Testis (tissue), 2 donors: ENCODE data around the gene PI4K2A.

Experiments
- CTCF ChIP-seq, 3 experiments: fragments of 450-650 bp in 2 of 3; fragments of 200-600 bp in 1 of 3; sonication (generic) in 1 of 3; IDR thresholded peaks; one replicate each; pipeline ENCODE4 v1.5.1; 2016 to 2019; ENCODE audit warnings: antibody characterized with exemption in 3 of 3, mild to moderate bottlenecking in 2 of 3, moderate library complexity in 1 of 3
- POLR2A ChIP-seq: fragments of 450-650 bp; IDR thresholded peaks from one replicate; pipeline ENCODE4 v1.6.1; 2017; ENCODE audit warnings: antibody characterized with exemption, mild to moderate bottlenecking, moderate library complexity

GRCh38 chr10:97704341-97704740, 63.9 kb downstream of the PI4K2A start:
- TF ChIP-seq CTCF (IDR thresholded peaks at IDR 0.05) = no peak
- TF ChIP-seq POLR2A = no peak
